Stomach (tissue), 9 donors: ENCODE results near the gene PROX2. TPM values are rescaled to one million over a fixed set of nuclear protein-coding genes. Genes with fewer than 3 reads are reported as not detected.

ENCODE experiments used
- DNase-seq, 2 donors: peaks; one replicate each; pipeline versions ENCODE4 v3.0.0 to v3.0.0-alpha.2; 2013 to 2019
- H3K27ac ChIP-seq, 5 donors: fragments of 200-600 bp in 4 of 5; sonication (generic) in 4 of 5; one replicate each; pipeline ENCODE4 v1.5.1; 2013 to 2019; ENCODE audit warnings: mild to moderate bottlenecking in 1 of 5, moderate library complexity in 1 of 5
- H3K27me3 ChIP-seq, 3 donors: fragments of 200-600 bp; sonication (generic); one replicate each; pipeline ENCODE4 v1.5.1; 2017 to 2019; ENCODE audit warnings: mixed run types in 1 of 3
- H3K36me3 ChIP-seq, 4 donors: fragments of 200-600 bp; sonication (generic); 1 replicate in 3 of 4; 2 replicates in 1 of 4; pipeline ENCODE4 v1.5.1; 2016 to 2019
- H3K4me1 ChIP-seq, 4 donors: fragments of 200-600 bp; sonication (generic); one replicate each; pipeline ENCODE4 v1.5.1; 2016 to 2019
- H3K4me3 ChIP-seq, 4 donors: fragments of 200-600 bp; sonication (generic) in 3 of 4; one replicate each; pipeline ENCODE4 v1.5.1; 2016 to 2019; ENCODE audit warnings: mild to moderate bottlenecking in 1 of 4
- H3K9me3 ChIP-seq, 4 donors: fragments of 200-600 bp; sonication (generic); one replicate each; pipeline ENCODE4 v1.5.1; 2016 to 2019
- EP300 ChIP-seq: sonication (generic); formaldehyde crosslinking; IDR thresholded peaks from one replicate; pipeline ENCODE4 v1.6.1; 2017; ENCODE audit warnings: antibody characterized with exemption
- POLR2A ChIP-seq, 4 donors: fragments of 450-650 bp; IDR thresholded peaks; one replicate each; pipeline ENCODE4 v1.6.1; 2016; ENCODE audit warnings: antibody characterized with exemption in 4 of 4, control low read depth in 2 of 4, mild to moderate bottlenecking in 1 of 4, moderate library complexity in 1 of 4
- POLR2AphosphoS5 ChIP-seq, 3 donors: sonication (generic); formaldehyde crosslinking; IDR thresholded peaks; one replicate each; pipeline ENCODE4 v1.6.1; 2016; ENCODE audit warnings: antibody characterized with exemption in 3 of 3
- WGBS, 5 donors: extraction: QIAGEN DNeasy Blood & Tissue Kit in 3 of 5; methylation state at CpG; one replicate each; pipeline versions ENCODE4 v1.1.5 to v1.1.7; 2013 to 2018; 5-methylcytosine and 5-hydroxymethylcytosine counted together
- intact Hi-C: fragments of 100-400 bp; cut with DNase I; formaldehyde crosslinking; loops from one replicate; pipeline ENCODE4 v1.15.1; 2023; ENCODE audit warnings: low total_unique reads
- polyA plus RNA-seq, 3 donors: library from polyadenylated mRNA; stranded (reverse); fragments of 200-250 nt; gene quantifications; one replicate each; pipeline ENCODE4 v1.2.3, GENCODE V29; 2013
- total RNA-seq, 5 donors: library from RNA; depleted of rRNA; stranded (reverse); fragments of >200 nt; gene quantifications; one replicate each; pipeline versions ENCODE4 v1.1.0 to v1.2.3, GENCODE V29; 2014 to 2016
- TF ChIP-seq, protein P1 (sequence below), 7 experiments: fragments of 450-650 bp in 4 of 7; fragments of 200-600 bp in 3 of 7; sonication (generic) in 3 of 7; IDR thresholded peaks; one replicate each; pipeline ENCODE4 v1.5.1; 2016 to 2019; ENCODE audit warnings: antibody characterized with exemption in 7 of 7, control low read depth in 2 of 7, mild to moderate bottlenecking in 1 of 7
- donor health status: healthy with polysubstance abuse.
- donor health status: Bipolar disorder and iron deficiency.
- donor health status: healthy.

Gene PROX2
- total and polyA plus RNA-seq, 8 donors = not detected

DNA sequence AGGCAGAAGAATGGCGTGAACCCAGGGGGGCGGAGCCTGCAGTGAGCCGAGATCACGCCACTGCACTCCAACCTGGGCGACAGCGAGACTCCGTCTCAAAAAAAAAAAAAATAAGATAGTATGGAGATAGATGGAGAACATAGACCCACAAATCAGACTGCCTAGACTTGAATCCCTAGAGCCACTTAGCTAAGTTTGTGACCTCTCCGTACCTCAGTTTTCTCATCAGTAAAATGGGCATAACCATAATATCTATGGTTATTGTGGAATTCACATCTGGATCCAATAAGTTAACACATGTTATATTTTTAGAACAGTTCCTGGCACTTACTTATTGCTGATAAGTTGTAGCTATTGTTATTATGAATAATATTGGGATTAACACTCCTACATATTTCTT is 7.2 kb downstream of the PROX2 start:
- Histone ChIP-seq H3K9me3 (no peaks in the 10 kb centered on the region), H3K4me1 (peaks cover 0 to 4% (median 0%) of the 10 kb centered on the region in 4 donors), H3K27ac (no peak overlapping the region), H3K36me3 (no peaks in the 10 kb centered on the region), H3K4me3 (no peak overlapping the region), H3K27me3 (no peaks in the 10 kb centered on the region)
- intact Hi-C loops = no loop called here
- WGBS, 5 donors = 83 to 92% (median 90%) methylated on average over 8 of the region's 8 CpGs
- no peak for DNase-seq
- no peak for TF ChIP-seq POLR2A (IDR thresholded peaks at IDR 0.05)
- TF ChIP-seq, protein P1, sequence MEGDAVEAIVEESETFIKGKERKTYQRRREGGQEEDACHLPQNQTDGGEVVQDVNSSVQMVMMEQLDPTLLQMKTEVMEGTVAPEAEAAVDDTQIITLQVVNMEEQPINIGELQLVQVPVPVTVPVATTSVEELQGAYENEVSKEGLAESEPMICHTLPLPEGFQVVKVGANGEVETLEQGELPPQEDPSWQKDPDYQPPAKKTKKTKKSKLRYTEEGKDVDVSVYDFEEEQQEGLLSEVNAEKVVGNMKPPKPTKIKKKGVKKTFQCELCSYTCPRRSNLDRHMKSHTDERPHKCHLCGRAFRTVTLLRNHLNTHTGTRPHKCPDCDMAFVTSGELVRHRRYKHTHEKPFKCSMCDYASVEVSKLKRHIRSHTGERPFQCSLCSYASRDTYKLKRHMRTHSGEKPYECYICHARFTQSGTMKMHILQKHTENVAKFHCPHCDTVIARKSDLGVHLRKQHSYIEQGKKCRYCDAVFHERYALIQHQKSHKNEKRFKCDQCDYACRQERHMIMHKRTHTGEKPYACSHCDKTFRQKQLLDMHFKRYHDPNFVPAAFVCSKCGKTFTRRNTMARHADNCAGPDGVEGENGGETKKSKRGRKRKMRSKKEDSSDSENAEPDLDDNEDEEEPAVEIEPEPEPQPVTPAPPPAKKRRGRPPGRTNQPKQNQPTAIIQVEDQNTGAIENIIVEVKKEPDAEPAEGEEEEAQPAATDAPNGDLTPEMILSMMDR (IDR thresholded peaks at IDR 0.05) = no peak

DNA sequence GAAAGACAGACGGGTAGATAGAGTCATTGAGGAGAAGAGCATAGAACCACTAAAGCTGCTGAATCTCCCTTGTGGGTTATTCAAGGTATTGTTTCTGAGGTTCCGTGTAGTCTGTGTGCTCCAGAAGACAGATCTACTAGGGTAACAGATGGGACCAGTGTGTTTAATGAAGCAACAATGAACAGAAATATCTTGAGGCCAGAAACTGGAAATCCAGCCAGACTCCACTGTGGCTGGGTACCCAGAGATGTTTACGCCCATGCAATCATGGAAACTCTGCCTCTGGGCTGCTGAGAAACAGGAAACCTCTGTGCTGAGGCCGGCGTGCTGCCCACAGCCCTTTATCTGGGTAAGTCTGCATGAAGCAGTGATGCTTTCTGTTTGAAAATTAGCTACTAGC is 8.3 kb downstream of the PROX2 start:
- DNase-seq = peak in 1 of 2 donors; percentile 66
- no peak for TF ChIP-seq POLR2A (IDR thresholded peaks at IDR 0.05)
- no peak for TF ChIP-seq EP300
- TF ChIP-seq, protein P1 (IDR thresholded peaks at IDR 0.05) = no peak
- TF ChIP-seq POLR2AphosphoS5 (IDR thresholded peaks at IDR 0.05) = no peak
- intact Hi-C loops = no loop called here
- no peak overlapping the region for H3K4me3 ChIP-seq
- H3K9me3 ChIP-seq = no peaks in the 10 kb centered on the region
- peaks cover 0 to 7% (median 0%) of the 10 kb centered on the region in 3 donors for H3K27me3 ChIP-seq
- H3K27ac ChIP-seq = no peak overlapping the region
- H3K36me3 ChIP-seq = no peaks in the 10 kb centered on the region
- 29 to 40% (median 34%) methylated on average over 5 of the region's 5 CpGs for WGBS, 5 donors
- peaks cover 0 to 4% (median 0%) of the 10 kb centered on the region in 4 donors for H3K4me1 ChIP-seq

DNA sequence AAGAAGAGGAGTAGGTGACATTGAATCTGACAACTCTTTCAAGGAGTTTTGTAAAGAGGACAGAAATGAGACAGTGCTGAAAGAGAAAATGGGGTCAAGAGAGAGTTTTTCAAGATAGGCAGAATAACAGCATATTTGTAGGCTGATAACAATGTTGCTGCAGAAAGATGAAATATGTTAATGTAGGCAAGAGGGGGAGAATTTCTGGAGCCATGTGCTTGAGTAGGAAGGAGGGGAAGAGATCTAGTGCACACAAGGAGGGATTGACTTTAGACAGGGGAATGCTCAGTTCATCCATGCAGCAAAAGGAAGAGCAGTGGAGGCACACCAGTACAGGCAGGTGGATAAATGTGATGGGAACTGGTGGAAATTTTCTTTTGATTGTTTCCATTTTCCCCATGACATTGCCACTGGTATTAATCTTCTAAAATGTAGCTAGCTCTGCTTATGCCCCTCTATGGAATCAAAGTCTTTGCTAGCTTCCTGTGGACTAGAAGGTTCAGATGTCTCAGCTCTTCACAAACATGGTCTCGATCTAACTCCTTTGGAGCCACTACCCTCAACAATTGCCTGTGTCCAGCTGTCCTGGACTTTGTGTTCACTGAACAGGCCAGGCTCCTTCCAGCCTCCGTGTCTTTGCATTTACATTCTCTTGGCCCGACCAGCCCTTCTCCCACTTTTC is 9.1 kb downstream of the PROX2 start:
- Histone ChIP-seq H3K27ac (no peak overlapping the region), H3K4me3 (no peak overlapping the region), H3K9me3 (no peaks in the 10 kb centered on the region), H3K4me1 (peaks cover 0 to 4% (median 0%) of the 10 kb centered on the region in 4 donors), H3K27me3 (peaks cover 0 to 7% (median 0%) of the 10 kb centered on the region in 3 donors), H3K36me3 (no peaks in the 10 kb centered on the region)
- intact Hi-C loops = no loop called here
- WGBS, 5 donors = 73 to 87% (median 79%) methylated on average over 3 of the region's 3 CpGs
- DNase-seq = no peak
- no peak for TF ChIP-seq POLR2A (IDR thresholded peaks at IDR 0.05)

DNA sequence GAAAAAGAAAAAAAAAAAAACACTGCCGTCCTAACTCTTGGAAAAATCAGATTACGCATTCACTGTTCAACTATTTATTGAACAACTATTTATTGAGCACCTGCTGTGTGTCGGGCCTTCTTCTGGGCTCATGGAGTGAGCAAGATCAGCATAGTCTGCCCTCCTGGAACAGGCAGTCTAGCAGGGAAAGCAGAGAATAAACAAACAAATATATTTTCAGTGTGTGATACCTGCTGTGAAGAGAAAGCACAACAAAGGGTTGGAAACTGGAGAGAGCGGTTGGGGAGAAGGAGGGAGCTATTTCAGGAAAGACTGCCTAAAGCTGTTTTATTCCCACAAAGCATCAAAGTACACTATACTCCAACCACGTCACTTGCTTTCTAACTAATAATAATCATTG is 10.8 kb downstream of the PROX2 start:
- TF ChIP-seq POLR2AphosphoS5 (IDR thresholded peaks at IDR 0.05) (no peak), EP300 (no peak), POLR2A (IDR thresholded peaks at IDR 0.05) (no peak)
- TF ChIP-seq, protein P1 (IDR thresholded peaks at IDR 0.05) = no peak
- Histone ChIP-seq H3K27ac (no peak overlapping the region), H3K4me3 (no peak overlapping the region), H3K4me1 (peaks cover 0 to 14% (median 7%) of the 10 kb centered on the region in 4 donors), H3K36me3 (no peaks in the 10 kb centered on the region), H3K9me3 (no peaks in the 10 kb centered on the region), H3K27me3 (peaks cover 0 to 7% (median 0%) of the 10 kb centered on the region in 3 donors)
- DNase-seq = no peak
- 83 to 92% (median 88%) methylated on average over 5 of the region's 5 CpGs for WGBS, 5 donors
- intact Hi-C loops = no loop called here

DNA sequence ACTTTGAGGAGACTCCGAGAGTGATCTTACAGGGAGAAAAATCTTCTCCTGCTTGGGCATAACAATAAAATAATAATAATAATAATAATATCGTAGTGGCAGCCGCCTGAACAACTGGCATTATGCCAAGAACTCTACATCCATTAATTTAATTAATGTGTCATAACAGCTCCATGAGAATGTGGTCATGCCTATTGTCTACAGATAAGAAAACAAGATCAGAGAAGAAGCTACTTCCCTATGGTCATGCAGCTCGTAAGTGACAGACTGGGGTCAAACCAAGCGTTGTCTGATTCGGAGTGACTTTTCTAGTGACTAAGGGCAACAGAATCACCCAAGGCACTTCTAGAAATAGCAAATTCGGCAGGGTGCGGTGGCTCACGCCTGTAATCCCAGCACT is 11.7 kb downstream of the PROX2 start:
- TF ChIP-seq, protein P1 (IDR thresholded peaks at IDR 0.05) = no peak
- TF ChIP-seq EP300 (no peak), POLR2AphosphoS5 (IDR thresholded peaks at IDR 0.05) (no peak), POLR2A (IDR thresholded peaks at IDR 0.05) (no peak)
- Histone ChIP-seq H3K36me3 (no peaks in the 10 kb centered on the region), H3K27me3 (peaks cover 0 to 7% (median 0%) of the 10 kb centered on the region in 3 donors), H3K9me3 (no peaks in the 10 kb centered on the region), H3K4me1 (peaks cover 0 to 16% (median 7%) of the 10 kb centered on the region in 4 donors), H3K27ac (no peak overlapping the region), H3K4me3 (no peak overlapping the region)
- 78 to 87% (median 84%) methylated on average over 9 of the region's 9 CpGs for WGBS, 5 donors
- intact Hi-C loops = loop anchor here (5.0 kb wide), 1 partner anchor 43 kb away; no protein-coding TSS in a partner anchor
- DNase-seq = no peak
